ENCODE results near the gene TIMELESS.
"Not testable (repeated sequence)": the region's sequence is repeated elsewhere in the genome, so short reads cannot be mapped to it uniquely, and the experiment has no call there.

TIMELESS gene

DNA sequence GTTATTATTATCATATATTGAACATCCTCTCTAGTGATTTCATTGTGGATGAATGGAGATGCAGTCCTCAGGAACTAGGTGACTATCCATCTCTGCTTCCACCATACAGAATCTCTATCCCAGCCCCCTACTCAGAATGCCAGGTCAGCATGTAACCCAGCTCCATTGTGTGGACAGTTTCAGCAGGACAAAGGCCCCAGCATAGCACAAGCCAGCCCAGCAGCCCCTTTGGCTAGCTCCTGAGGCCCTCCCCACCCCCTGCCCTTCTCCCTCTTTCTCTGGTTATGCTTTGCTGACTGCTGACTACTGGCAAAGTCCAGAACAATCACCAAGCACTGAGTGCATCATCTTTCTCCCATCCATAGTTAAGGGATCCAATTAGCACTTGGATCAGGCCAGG is 13.3 kb upstream of the TIMELESS start:
- DNase-seq (ENCODE audit: low read depth) = no peak

DNA sequence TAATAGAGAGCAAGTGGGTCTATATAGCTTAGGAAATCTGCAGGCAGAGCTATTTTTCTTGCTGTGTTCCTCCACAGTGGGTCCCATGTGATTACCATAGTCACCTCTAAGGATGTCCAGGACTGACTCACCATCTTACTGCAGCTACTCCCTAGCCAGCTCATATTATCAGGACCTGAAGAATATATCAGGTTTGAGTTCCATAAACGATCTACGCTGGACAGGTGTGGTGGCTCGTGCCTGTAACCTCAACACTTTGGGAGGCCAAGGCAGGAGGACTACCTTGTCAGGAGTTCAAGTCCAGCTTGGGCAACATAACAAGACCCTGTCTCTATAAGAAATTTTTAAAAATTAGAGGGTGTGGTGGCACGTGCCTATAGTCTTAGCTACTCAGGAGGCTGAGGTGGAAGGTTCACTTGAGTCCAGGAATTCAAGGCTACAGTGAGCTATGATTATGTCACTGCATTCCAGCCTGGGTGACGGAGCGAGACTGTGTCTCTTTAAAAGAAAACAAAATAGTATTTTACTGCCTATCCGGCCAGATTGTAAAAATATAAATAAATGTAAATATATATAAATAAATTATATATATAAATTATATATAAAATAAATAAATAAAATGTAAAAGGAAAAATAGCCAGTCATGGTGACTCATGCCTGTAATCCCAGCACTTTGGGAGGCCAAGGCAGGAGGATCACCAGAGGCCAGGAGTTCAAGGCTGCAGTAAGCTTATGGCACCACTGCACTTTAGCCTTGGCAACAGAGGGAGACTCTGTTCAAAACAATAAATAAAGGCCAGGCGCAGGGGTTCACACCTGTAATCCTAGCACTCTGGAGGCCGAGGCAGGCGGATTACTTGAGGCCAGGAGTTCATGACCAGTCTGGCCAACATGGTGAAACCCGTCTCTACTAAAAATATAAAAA is 12.3 kb upstream of the TIMELESS start:
- no peak for DNase-seq (ENCODE audit: low read depth)

DNA sequence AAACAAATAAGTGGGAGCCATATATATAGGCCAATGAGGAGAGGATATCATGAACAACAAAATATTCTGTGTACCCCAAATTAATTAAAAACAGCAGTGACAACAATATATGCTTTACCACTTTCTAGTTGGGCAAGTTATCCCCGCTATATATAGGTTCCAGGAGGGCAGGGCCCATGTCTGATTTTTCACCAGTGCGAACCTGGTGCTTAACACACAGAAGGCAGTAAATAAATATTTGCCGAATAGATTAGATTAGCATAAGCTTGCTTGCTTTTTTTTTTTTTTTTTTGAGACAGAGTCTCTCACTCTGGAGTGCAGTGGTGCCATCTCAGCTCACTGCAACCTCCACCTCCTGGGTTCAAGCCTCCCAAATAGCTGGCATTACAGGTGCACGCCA is 8.6 kb upstream of the TIMELESS start:
- no peak for DNase-seq (ENCODE audit: low read depth)

DNA sequence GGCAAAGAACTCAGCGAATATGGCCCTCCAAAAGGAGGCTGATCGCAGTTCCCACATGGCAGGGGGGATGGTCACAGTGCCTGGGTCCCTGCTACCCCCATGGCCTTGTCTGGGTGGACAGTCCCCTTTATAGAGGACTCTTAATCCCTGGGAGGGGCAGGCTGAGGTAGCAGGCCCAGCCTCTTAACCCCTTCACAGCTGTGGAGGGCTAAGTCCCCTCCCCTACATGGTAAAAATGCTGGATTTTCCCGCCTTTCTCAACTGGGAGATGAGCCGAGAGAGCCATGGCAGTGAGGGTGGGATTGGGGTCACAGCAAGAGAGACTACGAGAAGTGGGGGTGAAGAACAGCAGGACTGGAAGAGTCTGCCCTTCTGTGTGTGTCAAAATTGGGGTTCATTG is 5.3 kb upstream of the TIMELESS start, which contains the start of gene MIP:
Gene MIP, minus strand, starts transcription at position 101 of the 400 bp plus-strand sequence. Its CDS starts 44 bp downstream, at position 57.
- DNase-seq (ENCODE audit: low read depth) = no peak

DNA sequence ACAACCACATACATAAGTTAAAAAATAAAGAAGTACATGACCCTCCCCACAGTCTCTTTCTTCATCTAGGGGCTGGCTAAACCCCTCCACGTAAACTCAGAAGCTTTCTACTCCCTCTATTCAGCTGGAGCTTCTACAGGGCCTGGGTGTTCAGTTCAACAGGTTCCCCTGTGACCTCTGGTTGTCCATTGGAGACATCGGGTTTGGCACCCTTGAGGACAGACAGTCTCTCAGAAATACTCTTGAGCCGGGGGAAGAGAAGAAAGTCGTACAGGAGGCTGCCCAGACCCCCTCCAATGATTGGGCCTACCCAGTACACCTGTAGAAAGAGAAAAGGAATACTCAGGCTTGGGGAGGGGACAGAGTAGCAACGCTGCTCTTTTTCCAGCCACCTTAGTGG is 1.9 kb upstream of the TIMELESS start:
- DNase-seq (ENCODE audit: low read depth) = no peak

DNA sequence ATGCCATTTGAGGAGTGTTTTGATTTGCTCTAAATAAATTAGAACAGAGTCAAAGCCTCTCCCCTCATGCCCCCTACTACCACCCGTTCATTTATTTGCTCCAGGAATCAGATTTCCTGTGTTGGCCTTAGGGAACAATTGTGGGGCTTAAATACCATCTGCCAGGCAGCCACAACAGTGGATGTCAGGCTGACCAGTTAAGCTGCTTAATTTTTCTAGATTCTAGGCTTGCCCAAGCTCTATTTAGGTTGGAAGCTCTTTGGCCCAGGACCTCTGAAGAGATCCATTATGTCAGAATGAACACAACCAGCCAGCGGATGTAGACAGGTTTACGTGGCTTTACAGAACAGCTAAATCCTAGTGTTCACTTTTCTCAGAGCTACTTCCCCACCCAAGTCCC is 1.0 kb upstream of the TIMELESS start:
- no peak for DNase-seq (ENCODE audit: low read depth)

DNA sequence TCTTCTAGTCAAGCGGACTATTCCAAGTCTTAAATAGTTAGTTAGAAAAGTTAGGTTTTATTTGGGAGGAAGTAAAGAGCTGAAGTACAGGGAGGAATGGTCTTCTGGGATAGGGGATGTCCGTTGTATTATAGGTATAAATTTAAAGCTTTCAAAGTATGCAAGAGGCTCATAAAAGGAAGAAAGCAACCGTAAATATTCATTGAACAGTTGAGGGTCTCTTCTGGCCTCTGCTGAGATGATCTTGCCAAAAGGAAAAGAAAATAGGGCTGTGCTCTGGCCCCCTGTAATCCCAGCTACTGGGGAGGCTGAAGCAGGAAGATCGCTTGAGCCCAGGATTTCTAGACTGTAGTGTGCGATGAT is 377 bp upstream of the TIMELESS start:
- DNase-seq (ENCODE audit: low read depth) = no peak

DNA sequence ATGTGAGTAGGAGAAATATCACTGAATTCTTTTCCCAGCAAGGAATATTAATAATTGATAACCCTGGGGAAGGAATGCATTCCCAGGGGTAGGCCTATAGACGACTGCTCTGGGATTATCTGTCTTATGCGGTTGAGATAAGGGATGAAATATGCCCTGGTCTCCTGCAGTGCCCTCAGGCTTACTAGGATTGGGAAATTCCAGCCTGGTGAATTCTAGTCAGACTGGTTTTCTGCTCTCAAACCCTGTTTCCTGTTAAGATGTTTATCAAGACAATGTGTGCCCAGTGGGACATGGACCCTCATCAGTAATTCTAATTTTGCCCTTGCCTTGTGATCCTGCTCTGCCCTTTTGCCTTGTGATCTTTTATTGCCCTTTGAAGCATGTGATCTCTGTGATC is 6.0 kb downstream of the TIMELESS start:
- not testable (repeated sequence) for DNase-seq (ENCODE audit: low read depth)

DNA sequence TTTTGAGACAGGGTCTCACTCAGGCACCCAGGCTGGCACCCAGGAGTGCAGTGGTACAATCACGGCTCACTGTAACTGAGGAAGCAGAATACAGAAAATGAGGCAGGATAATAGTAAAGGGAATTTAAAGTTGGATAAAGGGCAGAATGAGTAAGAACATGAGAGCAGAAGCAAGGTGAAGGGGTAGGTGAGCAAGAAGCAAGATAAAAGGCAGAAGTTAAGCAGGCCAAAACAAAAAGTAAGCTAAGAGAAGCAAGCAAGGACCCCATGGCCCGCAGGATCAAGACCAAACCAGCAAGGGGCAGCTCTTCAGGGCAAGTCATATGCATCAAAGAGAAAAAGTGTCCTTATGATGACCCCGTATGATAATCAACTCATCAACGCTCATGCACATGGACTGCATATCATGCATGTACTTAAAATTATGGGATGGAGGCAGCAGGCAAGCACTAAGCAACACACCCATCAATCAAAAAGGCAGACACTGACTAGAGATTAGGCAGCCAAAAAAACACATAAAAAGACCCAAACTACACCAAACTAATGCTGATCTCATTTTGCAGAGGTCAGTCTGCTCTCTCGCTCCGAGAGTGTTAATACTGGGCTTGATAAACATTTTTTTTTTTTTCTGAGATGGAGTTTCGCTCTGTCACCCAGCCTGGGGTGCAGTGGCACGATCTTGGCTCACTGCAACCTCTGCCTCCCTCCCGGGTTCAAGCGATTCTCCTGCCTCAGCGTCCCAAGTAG is 11.6 kb downstream of the TIMELESS start:
- DNase-seq (ENCODE audit: low read depth) = no peak

DNA sequence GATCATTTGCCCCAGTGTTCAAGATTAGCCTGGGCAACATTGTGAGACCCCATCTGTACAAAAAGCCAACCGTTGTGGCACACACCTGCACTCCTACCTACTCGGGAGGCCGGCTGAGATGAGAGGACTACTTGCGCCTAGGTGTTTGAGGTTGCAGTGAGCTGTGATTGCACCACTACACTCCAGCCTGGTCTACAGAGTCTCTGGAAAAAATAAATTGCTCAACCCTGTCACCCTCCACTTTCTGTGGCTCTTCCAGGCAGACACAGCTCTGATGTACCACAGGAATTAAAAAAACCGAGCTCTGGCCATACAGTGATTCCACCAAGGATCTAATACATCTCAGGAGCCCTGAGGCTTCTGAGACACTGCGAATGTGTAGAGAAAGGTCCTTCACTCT is 14.4 kb downstream of the TIMELESS start:
- no peak for DNase-seq (ENCODE audit: low read depth)

DNA sequence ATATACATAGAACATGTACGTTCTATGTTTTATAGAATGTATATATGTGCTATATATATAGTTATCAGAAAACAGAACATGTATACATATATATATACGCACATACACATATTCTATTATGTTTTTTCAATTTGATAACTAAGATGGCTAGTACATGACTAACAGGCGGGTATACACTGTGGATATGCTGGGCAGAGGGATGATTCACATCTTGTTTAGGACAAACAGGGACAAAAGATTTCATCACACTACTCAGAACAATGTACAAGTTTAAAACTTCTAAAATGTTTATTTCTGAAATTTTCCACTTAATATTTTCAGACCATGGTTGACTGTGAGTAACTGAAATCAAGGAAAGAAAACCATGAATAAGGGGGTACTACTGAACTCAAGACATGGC is 17.4 kb downstream of the TIMELESS start:
- no peak for DNase-seq (ENCODE audit: low read depth)

DNA sequence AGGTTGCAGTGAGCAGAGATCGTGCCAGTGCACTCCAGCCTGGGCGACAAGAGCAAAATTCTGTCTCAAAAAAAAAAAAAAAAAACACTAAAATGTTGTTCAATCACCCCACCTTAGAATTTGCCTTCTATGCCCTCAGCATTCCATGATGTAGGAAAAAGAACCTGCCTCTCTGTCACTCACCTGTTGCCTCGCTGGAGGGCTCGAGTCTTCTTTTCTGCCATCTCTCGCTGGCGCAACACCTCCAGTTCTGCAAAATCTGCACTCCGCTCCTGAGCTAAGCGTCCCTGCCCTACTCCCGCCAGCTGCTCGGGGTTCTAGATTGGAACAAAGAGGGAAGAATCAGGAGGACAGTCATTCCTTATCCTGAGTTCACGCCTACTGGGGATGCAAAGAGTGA is 17.9 kb downstream of the TIMELESS start:
- no peak for DNase-seq (ENCODE audit: low read depth)

DNA sequence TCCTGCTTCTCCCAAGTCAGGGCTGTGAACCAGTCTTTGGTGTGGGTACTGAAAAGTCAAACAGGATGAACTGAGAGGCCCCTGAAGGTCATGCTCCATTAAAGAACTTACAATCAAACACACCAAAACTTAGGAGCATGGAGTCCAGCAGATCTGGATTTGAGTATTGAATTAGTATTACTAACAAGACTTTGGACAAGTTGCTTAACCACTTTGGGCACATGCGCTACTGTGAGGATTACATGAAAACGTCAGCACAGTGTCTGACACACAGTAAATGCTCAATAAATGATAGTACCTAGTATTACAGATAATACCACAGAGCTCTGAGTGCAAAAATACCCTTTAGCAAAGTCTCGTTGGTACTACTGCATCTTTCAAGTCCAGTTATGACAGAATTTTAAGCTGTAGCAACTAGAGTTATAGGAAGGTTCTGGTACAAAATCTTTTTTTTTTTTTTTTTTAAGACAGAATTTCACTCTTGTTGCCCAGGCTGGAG is 23.2 kb downstream of the TIMELESS start:
- DNase-seq (ENCODE audit: low read depth) = no peak

DNA sequence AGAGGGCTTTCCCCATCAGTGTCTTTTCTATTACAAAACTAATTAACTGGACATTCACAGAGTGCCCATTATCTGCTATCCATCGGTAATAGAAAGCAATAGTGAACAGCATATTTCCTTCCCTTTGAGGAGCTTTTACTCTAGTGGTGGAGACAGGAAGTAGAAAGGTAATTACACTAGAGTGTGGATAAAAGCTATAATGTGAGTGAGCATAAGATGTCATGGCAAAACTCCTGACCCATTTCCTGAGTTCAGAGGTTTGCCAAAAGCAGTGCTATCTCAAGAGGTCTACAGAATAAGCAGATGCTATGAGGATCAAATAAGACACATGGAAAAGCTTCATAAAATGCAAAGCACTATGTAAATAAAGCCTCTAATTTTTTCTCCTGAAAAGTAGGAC is 24.0 kb downstream of the TIMELESS start:
- no peak for DNase-seq (ENCODE audit: low read depth)

DNA sequence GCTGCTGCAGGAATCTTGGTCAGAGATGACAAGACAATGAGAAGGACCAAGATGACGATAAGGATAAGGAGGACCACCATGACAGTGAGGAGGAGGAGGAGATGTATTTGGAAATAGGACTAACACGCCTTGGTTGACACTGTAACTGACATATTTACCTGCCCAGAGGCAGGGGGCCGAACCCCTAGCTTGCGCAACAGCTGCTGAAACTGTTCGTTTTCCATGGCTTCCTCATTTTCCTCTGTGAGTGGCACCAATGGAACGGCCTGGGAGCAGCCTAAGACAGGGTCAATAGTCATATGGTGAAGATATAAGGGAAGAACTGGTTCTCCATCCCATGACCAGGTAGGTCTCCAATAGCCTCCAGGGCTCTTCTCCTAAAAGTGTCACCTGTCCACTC is 28.8 kb downstream of the TIMELESS start:
- DNase-seq (ENCODE audit: low read depth) = no peak

DNA sequence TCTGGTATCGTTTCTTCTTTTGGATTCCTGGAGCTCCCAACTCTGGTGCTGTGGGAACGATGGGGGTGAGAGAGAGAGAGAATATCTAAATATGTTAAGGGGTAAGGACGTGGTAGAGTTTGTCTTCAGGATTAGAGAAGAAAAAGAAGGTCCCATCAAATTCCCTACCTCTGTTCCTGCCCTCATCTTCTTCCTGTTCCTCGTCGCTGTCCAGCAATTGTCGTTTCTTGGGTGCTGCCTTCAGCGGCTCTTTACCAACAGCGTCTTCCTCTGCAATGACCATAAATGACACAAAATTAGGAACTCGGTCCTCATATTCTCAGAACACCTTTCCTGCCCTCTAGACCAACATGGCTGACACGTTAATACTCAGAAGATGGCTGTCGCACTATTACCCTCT is 31.5 kb downstream of the TIMELESS start:
- DNase-seq (ENCODE audit: low read depth) = no peak

DNA sequence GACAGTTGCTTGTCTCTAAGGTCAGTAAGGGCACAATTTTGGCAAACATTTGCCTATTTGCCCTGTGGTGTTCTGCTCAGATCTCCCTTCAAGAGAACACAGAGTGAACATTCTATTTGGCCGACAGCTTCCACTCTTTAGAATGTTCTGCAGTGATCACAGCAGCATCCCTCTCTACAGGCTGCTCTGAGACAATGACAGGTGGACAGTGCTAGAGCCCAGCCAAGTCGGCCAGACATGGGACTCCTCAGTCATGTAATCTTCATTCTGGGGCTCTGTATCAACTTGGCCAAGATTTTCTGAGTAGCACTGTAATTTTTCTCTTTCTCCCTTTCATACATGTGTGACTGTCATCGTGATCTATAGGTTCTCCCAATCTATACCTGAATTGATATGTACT is 34.8 kb downstream of the TIMELESS start:
- DNase-seq (ENCODE audit: low read depth) = no peak

DNA sequence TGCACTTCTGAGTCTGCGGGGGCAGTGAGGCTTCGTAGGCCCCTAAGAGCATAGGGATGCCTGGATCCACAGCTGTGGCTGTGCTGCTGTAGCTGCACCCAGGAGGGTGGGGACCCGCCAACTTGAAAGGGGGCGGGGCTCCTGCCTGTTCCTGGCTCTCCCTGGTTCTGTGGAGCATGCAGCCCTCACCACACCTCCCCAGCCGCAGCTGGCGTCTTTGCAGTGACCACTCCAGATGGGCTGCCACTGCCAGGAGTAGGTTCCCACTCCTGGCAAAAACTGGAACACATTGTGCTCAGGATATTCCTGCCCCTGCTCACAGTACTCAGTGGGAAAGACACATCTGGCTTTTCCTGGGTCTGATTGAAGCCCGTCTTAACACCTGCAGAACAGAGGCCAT is 35.8 kb downstream of the TIMELESS start:
- DNase-seq (ENCODE audit: low read depth) = no peak

DNA sequence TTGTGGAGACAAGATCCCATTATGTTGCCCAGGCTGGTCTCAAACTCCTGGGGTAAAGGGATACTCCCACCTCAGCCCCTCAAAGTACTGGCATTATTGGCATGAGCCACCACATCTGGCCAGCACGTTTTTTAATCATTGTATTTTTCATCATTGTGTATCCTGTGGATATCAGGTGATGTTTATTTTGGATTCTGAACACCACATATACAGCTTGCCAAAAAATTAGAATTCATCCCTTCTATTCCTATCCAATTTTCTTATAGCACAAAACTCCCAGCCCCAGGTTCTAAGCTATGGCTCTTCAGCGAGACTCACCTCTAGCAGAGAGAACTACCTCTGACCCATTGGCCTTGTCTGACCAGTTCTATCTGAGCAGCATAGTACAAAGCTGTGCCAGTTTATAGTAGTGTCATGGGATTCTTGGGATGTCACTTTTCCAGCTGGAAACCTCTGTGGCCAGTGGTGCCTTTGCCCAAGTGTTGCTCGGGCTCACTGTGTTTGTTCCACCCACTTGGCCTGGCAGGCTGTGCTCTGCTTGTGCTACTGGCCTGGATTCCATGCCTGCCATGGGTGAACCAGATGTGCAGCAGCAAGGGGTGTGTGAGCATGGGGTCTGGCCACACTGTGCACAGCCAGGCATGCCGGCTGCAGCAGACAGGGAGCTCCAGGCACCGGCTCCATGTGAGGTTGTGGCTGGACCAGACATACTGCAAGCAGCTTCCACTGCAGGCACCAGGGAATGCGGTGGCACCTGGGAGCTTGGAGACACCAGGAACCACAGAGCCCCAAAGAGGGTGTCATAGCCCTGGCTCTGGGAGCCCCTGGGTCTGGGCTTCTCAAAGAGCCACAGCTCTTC is 37.2 kb downstream of the TIMELESS start:
- no peak for DNase-seq (ENCODE audit: low read depth)

DNA sequence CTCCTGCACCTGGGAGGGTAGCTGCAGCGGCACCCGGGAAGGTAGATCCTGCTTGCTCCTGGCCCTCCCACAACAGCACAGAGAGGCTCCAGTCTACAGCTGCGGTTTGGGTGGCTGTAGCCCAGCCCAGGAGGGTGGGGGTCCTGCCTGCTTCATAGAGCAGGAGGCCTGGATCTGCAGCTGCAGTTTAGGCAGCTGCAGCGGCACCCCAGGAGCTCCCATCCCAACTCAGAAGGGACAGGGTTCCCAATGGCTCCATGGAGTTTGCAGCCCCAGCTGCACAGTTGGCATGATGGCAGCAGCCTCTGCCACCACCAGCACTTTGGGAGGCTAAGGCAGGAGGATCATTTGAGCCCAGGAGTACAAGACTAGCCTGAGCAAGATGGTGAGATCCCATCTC is 38.5 kb downstream of the TIMELESS start:
- DNase-seq (ENCODE audit: low read depth) = no peak

DNA sequence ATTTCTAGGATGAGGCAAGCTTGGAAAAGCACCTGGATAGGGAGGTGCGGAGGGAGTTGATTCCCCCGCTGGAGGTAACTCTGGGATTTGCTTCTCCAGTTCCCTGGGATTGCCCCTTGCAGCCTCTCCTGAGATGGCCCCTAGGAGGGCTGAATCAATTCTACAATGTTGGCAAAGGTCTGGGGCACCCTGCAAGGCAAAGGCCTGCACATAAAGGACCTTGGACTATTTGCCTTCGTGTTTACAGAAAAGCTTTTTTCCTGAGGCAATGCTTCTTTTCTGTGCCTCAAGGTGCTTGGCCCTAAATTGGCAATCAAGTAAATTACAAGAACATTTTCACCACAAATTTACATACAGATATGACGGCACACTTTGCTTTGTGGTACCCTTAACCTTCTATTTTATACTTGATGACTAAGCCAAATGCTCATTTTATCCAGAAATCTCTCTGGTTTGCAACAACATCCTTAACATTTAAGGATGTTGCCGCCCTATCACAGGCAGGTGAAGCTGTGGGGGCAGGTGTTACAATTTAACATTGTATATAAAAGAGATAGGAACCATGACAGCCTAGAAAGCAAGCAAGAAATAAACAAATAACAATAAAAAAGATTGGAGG is 40.3 kb downstream of the TIMELESS start:
- DNase-seq (ENCODE audit: low read depth) = no peak

DNA sequence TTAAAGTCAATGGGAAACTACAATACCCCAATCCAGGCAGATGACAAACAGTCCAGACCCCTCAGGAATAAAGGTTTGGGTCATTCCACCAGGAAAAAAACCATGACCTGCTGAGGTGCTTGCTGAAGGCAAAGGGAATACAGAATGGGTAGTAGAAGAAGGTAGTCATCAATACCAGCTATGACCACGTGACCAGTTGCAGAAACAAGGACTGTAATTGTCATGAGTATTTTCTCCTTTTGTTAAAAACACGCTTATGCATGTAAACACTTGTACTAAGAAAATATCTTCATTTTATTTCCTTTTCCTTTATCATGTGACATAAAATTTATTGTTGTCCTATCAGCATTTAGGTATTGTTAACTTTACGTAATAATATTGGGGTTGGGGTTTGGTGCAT is 45.0 kb downstream of the TIMELESS start:
- DNase-seq (ENCODE audit: low read depth) = not testable (repeated sequence)

All from activated T-cell treated with anti-CD3 and anti-CD28 coated beads for 1 hour (primary cell).